ENCODE measurements around the gene PLOD1. TPM values are rescaled to one million over a fixed set of nuclear protein-coding genes. Genes with fewer than 3 reads are reported as not detected.

The PLOD1 gene
- total and polyA plus RNA-seq, 2 of the 13 experiments (the other 11 are each of a cell fraction or from before 2014, with no cell fraction given), result 70.1 to 318 TPM

- no peak for TF ChIP-seq ZSCAN31 (CRISPR knock-in tag; IDR thresholded peaks at IDR 0.05; ENCODE audit: low read depth)
- TF ChIP-seq ZMAT5 (CRISPR knock-in tag; IDR thresholded peaks at IDR 0.05; ENCODE audit: borderline replicate concordance, low read depth), result no peak
- TF ChIP-seq ZNF589 (CRISPR knock-in tag; conservative IDR thresholded peaks at IDR 0.05), result no peak
- TF ChIP-seq ADNP (CRISPR knock-in tag; IDR thresholded peaks at IDR 0.05), result no peak
- no peak for TF ChIP-seq ZNF652 (CRISPR knock-in tag; IDR thresholded peaks at IDR 0.05; ENCODE audit: borderline replicate concordance, low read depth)
- no peak for TF ChIP-seq PAX8 (CRISPR knock-in tag; IDR thresholded peaks at IDR 0.05; ENCODE audit: borderline replicate concordance)
These were observed 74.9 kb downstream of the PLOD1 start (continued) for GRCh38 chr1:12009318-12009947.

GRCh38 chr1:12010746-12011570 is 76.4 kb downstream of the PLOD1 start:
- DNase-seq (ENCODE audit: low spot score) (no peak), ATAC-seq (no peak), FAIRE-seq (no peak)
- Histone ChIP-seq H3K27ac (ENCODE audit: extremely low read length, insufficient read depth, low read length) (no peak overlapping the region), H3K4me1 (ENCODE audit: insufficient read depth, low read length) (no peaks in the 10 kb centered on the region), H4K20me1 (ENCODE audit: insufficient read depth, low read length) (no peaks in the 10 kb centered on the region), H3K9me3 (ENCODE audit: low read length) (no peaks in the 10 kb centered on the region), H3K4me3 (replicated peaks in 1 of 3; ENCODE audit: insufficient read depth in 1 of 3, low read depth in 2 of 3, low read length in 3 of 3) (no peak overlapping the region), H2AFZ (ENCODE audit: low read length) (no peak overlapping the region), H3K27me3 (ENCODE audit: control insufficient read depth in 1 of 2, insufficient read depth in 2 of 2, low read length in 2 of 2) (no peaks in the 10 kb centered on the region), H3K79me2 (ENCODE audit: insufficient read depth, low read length) (no peaks in the 10 kb centered on the region), H3K36me3 (replicated peaks in 1 of 2; ENCODE audit: control insufficient read depth in 1 of 2, insufficient read depth in 2 of 2, low read length in 2 of 2) (peaks cover 31 to 53% of the 10 kb centered on the region in 2 experiments), H3K9ac (ENCODE audit: insufficient read depth, low read depth, low read length) (no peak overlapping the region), H3K4me2 (ENCODE audit: low read depth, low read length) (no peak overlapping the region)
- no TSS peak for BruUV-seq (replicated peaks)
- intact Hi-C loops (cut with micrococcal nuclease; ENCODE audit: unreplicated experiment), result no loop called here
- TF ChIP-seq NCOA5 (CRISPR knock-in tag; IDR thresholded peaks at IDR 0.05), result no peak
- in situ Hi-C loops (cut with HindIII; ENCODE audit: extremely low pct_ligation_motif_present, low pct_unique_long_range_greater_than_20kb), result no loop called here
- WGBS (ENCODE audit: low lambda C conversion rate), result 100% methylated on average over 6 of the region's 16 CpGs
- ChIA-PET CTCF (ENCODE audit: low intra/inter-chr PET ratio, low total read pairs) (no interaction called here), POLR2A (no interaction called here)
